ENCODE measurements around the gene SCN9A.

Gene SCN9A

DNA sequence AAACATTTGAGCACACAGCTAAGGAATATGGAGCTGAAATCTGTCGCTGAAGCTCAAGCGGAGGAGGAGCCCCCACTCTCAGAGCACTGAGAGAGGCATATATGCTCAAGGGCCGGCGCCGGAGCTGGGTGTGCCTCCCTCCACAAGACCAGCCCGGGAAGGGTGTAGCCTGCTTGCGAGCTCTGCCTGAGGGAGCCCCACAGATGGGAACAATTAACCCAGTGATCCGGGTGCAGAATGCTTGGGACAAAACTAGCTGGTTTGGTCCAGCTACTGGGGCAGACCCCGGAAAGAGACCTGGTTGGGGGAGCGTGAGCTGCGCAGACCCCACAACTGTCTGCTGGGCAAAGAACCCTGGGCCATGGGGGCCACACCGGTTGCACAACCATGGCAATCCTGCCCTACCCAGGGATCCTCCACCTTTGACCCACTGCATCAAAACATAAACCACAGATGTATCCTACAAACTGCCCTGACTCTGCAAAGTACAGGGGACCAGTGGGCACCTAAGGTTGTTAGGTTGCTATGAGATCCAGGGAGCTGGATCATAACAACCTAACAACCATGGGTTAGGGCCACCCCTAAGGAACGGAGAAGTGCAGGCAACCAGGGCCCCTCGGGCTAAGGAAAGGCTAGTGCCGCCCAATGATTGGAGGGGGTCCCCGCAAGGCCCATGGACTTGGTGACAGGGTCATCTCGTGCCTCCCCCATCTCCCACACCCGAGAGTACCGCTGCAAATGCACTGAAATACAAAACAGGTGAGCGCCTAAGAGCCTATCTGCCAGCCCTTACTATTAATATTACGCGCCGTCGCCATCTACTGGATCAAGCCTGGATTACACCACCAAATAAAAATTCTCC is 194.6 kb downstream of the SCN9A start:
- DNase-seq (ENCODE audit: low read depth, low spot score), result no peak

DNA sequence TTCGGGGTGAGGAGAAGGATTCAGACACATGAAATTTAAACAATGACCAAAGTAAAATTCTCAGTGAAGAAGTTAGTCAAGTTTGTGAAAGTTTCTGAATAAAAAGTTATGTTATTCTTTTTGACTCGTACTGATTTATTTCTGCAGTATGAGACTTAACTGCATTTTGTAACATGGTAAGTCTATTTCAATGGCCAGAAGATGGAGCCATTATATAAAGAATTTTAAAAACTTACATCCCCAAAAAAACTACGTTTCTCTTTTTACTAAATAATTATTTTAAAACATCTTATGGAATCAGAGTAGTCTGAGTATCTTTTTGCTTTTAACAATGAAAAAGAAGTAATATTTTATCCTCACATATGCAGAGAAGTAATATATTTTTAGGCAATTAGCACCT is 196.5 kb downstream of the SCN9A start:
- DNase-seq (ENCODE audit: low read depth, low spot score), result no peak

DNA sequence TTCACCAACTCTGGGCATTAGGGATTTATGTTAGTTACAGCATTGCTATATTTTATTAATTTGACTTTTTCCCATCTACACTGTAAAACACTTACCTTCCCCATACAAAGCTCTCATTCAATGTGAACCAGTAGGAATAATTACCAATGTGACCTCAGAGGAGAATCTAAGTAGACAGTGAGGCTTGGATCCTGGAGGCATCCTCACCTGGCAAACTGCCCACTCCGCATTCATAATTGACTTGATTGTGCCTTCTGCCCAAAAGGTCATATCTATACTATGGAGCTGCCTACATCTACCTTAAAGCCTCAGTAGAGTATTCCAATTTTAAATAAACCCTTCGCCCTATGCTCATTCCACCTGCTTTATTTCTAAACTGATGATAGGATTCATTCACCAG is 202.5 kb downstream of the SCN9A start:
- no peak for DNase-seq (ENCODE audit: low read depth, low spot score)

DNA sequence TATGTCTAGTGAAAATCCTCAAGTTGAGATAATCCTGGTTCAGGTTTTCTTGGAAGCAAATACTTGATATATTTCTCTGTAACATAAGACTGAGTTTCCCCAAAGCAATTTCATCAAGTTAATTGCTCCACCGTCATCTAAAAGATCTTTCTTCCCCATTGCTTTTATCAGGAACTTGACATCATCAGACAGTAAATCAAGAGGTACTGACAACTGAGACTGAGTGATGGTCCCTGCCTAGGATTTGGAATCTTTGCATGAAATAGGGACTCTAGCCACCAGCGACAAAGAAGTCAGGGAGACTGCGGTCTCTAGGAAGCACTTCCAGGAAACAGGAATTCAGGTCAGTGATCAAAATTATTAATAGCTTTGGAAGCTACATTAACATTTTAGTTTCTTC is 204.5 kb downstream of the SCN9A start:
- no peak for DNase-seq (ENCODE audit: low read depth, low spot score)

- DNase-seq (ENCODE audit: low read depth, low spot score), result no peak
These were observed 205.4 kb downstream of the SCN9A start for GRCh38 chr2:166170356-166170755.

DNA sequence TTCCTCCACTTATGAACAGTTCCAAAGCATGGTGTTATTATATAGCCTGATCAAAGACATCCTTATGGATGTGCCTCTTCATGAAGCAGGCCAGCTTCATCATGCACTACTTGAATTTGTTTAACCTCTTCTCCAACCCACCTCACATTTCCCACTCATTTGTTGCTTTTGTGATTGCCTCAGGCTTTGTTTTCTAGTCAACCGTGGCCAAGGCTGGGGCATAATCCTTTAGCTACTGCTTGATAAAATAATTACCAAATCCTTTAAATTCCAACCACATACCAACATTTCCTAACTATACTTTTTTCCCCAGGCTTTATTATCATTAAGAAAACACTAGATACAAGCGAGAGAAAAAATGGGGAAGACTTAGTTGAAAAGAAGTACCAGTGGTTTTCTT is 208.3 kb downstream of the SCN9A start:
- no peak for DNase-seq (ENCODE audit: low read depth, low spot score)

GRCh38 chr2:166163775-166164174 is 212.0 kb downstream of the SCN9A start:
- DNase-seq (ENCODE audit: low read depth, low spot score), result no peak

DNA sequence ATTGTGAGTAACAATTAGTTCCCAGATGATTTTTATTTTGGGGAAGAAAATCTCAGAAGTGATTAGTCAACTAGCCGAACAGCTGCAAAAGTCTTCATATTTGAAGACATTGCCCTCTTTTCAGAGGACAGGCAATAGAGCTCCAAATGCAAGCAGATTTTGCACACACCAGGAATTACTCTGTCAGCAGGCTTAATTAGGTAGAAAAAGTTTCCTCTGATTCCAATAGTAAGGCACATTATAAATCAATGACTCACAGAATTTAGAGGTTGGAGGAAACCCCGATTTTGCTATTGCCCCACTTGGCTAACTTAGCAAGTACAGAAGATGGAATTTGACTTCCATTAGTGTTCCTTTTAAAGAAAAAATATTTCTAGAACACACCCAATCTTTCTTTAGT is 217.2 kb downstream of the SCN9A start:
- no peak for DNase-seq (ENCODE audit: low read depth, low spot score)

DNA sequence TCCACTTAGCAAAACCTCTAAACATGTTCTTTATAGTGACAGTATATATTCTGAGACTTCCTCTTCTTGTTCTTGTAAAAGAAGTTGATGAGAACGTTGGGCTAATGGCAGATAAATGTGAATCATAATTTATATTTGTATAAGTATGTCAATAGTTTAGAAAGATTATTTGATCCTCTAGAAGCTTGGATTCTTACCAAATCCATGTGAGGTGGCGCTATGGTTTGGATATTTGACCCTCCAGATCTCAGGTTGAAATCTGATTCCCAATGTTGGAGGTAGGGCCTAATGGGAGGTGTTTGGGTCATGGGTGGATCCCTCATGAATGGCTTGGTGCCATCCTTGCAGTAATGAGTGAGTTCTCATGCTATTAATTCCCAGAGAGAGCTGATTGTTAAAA is 218.2 kb downstream of the SCN9A start:
- DNase-seq (ENCODE audit: low read depth, low spot score), result no peak

DNA sequence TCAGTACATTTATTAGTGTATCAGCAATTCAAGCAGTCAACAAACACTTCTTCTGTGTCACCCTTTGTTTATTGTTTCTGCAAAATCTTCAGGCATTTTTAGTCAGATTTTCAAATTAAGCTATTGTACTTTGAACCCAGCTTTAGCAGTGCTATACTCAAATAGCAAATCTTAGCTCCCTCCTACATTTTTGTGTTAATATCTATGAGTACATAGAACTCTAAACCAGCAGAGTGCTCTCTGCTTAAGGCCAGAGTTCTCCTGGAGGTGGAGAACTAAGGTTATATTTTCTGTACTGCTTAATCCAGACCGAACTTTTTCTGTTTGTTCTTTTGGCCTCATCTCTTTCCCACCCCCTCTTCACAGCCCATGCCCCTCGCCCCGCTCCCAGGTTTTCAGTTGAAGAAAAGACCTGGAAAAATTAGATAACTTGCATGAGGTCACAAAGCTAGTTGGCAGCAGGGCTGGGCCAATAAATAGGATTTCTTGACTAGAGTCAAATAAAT is 218.7 kb downstream of the SCN9A start:
- no peak for DNase-seq (ENCODE audit: low read depth, low spot score)

- DNase-seq (ENCODE audit: low read depth, low spot score), result no peak
These were observed 220.2 kb downstream of the SCN9A start for GRCh38 chr2:166155589-166155988.

DNA sequence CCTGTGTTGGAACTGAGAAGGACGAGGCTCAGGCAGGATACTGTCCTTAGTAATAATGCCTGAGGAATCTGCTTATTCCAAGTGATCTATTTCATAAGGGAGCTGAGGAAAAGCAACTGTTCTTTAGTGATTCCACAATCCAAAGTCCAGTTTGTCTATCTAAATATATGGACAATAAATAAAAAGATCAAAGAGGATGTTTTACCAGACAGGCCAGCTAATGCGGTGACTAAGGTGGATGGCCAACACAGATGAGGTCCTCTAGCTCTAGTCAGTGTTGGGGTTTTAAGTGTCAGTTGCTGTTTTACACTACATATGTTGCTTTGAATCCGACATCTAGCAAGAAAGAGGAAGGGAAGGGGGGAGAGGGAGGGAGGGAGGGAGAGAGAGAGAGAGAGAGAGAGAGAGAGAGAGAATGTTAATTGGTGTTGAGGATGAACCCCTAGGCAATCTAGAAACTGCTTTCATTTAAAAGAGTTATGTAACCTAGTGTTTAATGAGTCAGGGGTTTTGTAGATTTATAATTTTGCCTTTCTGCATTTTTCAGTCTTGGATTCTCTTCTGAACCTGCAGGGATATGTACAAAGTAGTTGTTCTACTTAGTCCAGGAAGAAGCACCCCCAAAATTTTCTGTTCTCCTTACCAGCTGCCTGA is 220.9 kb downstream of the SCN9A start:
- no peak for DNase-seq (ENCODE audit: low read depth, low spot score)

DNA sequence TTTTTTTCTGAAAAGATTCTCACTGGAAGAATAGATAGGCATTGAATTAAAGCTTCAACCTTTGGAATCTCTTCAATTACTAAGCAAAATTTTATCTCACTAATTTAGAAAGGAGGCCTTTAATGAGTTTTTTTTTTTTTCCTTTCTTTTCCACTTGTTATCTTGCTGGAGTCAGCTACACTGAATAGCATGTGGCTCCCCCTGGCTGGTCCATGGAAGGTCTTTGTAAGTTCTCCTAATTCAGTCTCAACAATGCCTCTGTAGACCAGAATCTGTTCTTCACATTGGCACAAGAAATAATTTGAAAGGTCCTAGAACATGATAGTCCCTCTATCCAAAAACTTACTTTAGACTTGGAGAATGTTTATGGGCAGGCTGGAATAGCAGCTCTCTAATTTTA is 223.7 kb downstream of the SCN9A start:
- no peak for DNase-seq (ENCODE audit: low read depth, low spot score)

DNA sequence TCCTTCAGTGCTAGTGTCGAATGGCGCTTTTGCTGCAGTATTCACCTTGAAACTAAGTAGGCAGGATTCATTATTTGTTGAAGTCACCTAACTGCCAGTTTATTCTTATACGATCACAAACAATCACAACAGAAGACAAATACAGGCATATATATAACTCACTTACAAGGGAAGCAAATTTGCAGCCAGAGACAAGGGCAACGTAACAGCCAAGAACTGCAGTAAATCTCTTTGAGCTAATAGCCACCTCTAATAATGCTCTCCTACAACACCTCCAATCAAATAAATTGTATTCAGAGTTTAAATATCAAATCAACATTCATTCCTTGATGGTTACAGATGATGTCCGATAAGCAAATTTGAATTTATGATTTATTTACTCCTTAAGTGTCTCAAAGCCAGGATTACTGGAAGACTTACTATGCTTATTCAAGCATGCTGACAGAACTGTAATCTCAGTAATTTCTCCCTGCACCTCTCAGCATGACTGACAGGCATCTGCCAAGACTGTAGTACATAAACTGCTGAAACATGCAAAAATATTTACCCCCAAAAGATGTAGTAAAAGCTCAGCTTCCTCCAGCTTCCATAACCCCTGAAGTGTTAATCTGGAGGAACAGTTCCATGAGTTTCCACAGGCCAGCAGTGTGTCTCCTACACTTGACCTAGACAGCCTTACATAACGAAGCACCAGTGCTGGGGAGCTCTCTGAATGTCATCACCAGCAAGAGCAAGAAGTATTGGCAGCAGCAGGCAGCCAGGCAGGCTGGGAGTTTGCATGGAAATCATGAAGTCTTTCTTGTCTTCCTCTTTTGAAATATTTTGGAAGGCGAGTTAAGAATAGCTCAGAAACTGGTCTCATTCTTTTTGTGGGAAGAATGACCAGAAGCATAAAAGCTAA is 227.0 kb downstream of the SCN9A start:
- no peak for DNase-seq (ENCODE audit: low read depth, low spot score)

DNA sequence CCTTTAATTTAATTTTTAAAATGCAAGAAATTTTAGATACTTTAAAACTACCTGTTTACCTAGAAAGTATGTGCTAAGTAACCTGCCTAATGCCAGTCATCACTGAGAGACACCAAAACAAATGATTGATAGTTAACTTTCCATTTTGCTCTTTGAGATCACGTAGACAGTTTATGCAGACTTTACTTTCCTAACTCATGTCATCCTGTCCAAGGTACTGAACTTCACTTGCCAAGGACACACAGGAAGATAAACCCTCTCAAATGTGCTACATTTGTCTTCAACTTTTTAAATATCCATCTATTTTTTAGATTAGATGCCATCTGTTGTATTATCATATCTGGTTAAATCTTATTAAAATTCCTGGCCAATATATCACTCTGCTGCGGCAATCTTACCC is 227.9 kb downstream of the SCN9A start:
- no peak for DNase-seq (ENCODE audit: low read depth, low spot score)
